ENCODE measurements around the gene ADAMTS10.
"Not testable (repeated sequence)": the region's sequence is repeated elsewhere in the genome, so short reads cannot be mapped to it uniquely, and the experiment has no call there.

The ADAMTS10 gene

GRCh38 chr19:8561075-8561764 is 49.3 kb downstream of the ADAMTS10 start:
- FAIRE-seq: no peak
- no peak for DNase-seq (ENCODE audit: insufficient read length, low spot score)
- TF ChIP-seq, protein P1, sequence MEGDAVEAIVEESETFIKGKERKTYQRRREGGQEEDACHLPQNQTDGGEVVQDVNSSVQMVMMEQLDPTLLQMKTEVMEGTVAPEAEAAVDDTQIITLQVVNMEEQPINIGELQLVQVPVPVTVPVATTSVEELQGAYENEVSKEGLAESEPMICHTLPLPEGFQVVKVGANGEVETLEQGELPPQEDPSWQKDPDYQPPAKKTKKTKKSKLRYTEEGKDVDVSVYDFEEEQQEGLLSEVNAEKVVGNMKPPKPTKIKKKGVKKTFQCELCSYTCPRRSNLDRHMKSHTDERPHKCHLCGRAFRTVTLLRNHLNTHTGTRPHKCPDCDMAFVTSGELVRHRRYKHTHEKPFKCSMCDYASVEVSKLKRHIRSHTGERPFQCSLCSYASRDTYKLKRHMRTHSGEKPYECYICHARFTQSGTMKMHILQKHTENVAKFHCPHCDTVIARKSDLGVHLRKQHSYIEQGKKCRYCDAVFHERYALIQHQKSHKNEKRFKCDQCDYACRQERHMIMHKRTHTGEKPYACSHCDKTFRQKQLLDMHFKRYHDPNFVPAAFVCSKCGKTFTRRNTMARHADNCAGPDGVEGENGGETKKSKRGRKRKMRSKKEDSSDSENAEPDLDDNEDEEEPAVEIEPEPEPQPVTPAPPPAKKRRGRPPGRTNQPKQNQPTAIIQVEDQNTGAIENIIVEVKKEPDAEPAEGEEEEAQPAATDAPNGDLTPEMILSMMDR (IDR thresholded peaks at IDR 0.05; ENCODE audit: insufficient read depth, missing control alignments): no peak

DNA sequence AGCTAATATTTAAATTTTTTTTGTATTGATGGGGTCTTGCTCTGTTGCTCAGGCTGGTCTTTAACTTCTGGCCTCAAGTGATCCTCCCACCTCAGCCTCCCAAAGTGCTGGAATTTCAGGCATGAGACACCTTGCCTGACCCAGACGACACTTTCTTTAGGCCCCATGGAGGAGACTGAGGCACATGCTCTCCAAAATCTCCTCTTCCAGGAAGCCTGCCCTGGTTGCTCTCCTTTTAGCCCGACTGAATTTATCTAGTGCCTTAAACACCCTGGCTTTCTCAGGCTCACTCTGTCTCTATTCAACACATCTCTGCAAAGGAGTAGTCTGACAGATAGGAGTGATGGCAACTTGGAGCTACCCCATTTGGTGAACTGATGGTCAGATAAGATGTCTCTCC is 52.2 kb downstream of the ADAMTS10 start:
- TF ChIP-seq, protein P1 (IDR thresholded peaks at IDR 0.05; ENCODE audit: insufficient read depth, missing control alignments): no peak
- FAIRE-seq (no peak), DNase-seq (ENCODE audit: insufficient read length, low spot score) (no peak)

DNA sequence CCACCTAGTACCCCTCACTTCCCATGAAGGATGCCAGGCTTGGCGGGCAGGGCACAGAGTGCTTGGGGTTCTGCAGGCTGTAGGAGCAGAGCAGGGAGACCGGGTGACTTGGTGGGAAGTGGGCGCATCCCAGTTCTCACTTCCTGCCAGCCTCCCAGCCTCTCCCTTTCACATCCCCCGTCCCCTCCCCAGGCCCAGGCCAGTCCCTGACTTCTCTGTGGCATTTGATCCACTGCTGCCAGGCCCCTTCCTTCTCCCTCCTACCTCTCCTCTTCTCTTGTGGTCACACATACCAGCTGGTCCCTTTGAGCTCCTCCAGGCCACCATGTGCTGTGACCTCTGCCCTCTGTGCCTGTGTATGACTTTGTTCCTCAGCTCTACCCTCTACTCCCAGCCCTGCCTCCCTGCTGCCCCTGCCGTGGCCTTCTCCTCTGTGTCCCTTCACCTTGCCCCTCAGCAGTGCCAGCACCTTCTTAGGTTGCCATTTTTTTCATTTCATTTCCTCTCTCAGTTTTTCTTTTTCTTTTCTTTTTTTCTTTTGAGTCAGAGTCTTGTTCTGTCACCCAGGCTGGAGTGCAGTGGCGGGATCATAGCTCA is 52.8 kb downstream of the ADAMTS10 start:
- TF ChIP-seq, protein P1 (IDR thresholded peaks at IDR 0.05; ENCODE audit: insufficient read depth, missing control alignments): no peak
- DNase-seq (ENCODE audit: insufficient read length, low spot score) (no peak), FAIRE-seq (no peak)

DNA sequence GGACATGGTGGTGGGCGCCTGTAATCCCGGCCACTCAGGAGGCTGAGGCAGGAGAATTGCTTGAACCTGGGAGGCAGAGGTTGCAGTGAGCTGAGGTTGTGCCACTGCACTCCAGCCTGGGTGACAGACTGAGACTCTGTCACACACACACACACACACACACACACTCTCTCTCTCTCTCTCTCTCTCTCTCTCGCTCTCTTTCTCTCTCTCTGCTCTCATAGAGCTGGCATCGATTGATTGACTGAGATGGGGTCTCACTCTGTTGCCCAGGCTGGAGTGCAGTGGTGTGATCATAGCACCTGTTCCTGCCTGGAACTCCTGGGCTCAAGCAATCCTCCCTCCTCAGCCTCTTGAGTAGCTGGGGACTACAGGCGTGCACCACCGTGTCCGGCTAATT is 56.8 kb downstream of the ADAMTS10 start:
- not testable (repeated sequence) for FAIRE-seq

DNA sequence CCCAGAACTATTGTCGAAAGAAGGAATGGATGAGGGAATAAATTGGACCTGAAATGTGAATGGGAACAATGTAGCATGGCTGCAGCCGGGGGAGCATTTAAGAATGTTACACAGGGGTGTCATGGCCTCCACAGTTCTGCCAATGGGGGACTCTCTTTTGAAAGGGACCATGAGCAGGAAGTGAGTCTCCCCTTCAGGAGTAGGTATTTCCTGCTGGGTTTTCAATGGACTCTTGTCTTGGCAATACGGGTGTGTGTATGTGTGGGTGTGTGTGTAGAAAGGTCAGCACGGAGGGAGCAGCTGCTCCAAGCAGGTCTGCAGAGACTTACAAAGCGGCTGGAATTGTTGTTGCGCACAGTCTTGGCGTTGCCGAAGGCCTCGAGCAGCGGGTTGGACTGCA is 57.7 kb downstream of the ADAMTS10 start:
- TF ChIP-seq, protein P1 (IDR thresholded peaks at IDR 0.05; ENCODE audit: insufficient read depth, missing control alignments): no peak
- DNase-seq (ENCODE audit: insufficient read length, low spot score) (no peak), FAIRE-seq (no peak)

More for the DNA sequence above, 56.8 kb downstream of the ADAMTS10 start:
- DNase-seq (ENCODE audit: insufficient read length, low spot score): not testable (repeated sequence)

GRCh38 chr19:8550070-8550469 is 60.4 kb downstream of the ADAMTS10 start:
- TF ChIP-seq, protein P1 (IDR thresholded peaks at IDR 0.05; ENCODE audit: insufficient read depth, missing control alignments): no peak
- no peak for DNase-seq (ENCODE audit: insufficient read length, low spot score)
- FAIRE-seq: no peak

- no peak for DNase-seq (ENCODE audit: insufficient read length, low spot score)
- TF ChIP-seq, protein P1 (IDR thresholded peaks at IDR 0.05; ENCODE audit: insufficient read depth, missing control alignments): no peak
- no peak for FAIRE-seq
Observed at GRCh38 chr19:8545743-8546142, 64.8 kb downstream of the ADAMTS10 start.

Measured in D721Med (cell line).